ENCODE results near the gene ARMC9.

The ARMC9 gene

DNA sequence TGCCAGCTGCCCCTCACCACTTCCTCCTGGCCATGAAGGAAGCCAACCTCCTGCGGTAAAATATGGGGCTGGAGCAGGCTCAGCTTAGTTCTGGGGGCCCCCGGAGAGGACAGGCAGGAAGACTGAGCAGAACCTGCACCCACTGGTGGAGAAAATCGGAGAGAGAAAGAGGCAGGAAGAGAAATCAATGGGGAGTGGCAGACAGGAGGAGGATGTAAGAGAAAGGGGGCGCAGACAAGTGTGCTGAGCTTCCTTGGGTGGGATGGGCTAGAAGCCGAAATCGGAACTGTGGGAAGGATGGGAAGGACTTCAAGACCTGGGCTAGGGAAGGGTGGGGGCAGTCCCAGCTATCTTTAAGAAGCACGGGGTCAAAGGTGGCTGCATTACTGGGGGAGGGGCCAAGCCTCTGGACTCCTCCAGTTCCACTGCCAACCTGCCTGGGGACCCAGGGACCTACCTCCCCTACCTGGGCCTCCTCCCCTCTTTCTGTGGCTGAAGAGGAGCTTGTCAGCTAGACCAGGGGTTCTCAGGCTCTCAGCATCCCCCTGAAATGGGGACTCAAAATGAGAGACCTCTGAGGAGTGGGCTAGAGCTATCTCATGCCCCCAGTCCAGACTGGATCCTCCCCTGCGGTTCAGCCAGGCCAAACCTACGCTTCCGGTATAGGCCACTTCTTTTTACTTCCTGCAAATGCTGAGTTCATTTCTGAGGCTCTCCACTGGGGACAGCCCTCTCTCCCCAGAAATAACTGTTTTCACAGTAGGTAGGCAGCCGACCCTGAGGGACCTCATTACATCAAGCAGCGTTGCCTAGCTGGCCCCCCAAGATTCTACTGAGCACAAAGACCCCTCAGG lies 163.5 kb downstream of the ARMC9 start:
- Mint-ChIP-seq H3K27me3 (ENCODE audit: low read depth) (no peaks in the 10 kb centered on the region), H3K4me3 (no peak overlapping the region), H3K36me3 (ENCODE audit: low read depth) (no peaks in the 10 kb centered on the region), H3K9me3 (no peaks in the 10 kb centered on the region), H3K4me1 (ENCODE audit: low read depth) (peaks cover 10% of the 10 kb centered on the region), H3K27ac (peak overlapping the region; percentile 62)

DNA sequence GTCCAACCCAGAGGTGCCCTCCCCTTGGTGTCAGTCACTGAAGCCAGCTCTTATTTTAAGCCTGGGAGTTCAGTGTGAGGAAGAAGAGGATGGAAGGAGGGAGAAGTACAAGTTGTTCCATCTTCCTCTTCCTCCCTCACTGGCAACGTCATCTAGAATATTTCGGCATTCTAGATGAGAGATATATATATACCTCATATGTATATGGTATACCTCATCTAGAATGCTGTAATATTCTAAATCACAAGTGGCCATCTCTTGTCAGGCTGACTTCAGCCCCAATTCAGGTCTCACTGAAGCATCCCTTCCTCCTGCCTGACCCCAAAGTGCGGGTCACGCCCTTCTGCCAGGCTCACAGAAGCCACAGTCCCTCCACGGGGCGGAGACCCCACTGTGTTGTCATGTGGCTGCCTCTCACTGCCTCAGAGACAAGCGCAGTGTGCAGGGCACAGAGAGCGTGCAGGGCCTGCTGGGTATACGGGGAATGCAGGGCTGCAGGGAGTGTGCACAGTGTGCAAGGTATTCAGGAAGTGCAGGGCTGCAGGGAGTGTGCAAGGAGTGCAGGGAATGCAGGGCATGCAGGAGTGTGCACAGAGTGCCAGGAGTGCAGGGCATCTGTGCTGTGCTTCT lies 164.2 kb downstream of the ARMC9 start:
- H3K4me1 Mint-ChIP-seq (ENCODE audit: low read depth): peaks cover 10% of the 10 kb centered on the region
- H3K4me3 Mint-ChIP-seq: no peak overlapping the region
- no peaks in the 10 kb centered on the region for H3K27me3 Mint-ChIP-seq (ENCODE audit: low read depth)
- no peaks in the 10 kb centered on the region for H3K36me3 Mint-ChIP-seq (ENCODE audit: low read depth)
- H3K27ac Mint-ChIP-seq: no peak overlapping the region
- H3K9me3 Mint-ChIP-seq: no peaks in the 10 kb centered on the region

DNA sequence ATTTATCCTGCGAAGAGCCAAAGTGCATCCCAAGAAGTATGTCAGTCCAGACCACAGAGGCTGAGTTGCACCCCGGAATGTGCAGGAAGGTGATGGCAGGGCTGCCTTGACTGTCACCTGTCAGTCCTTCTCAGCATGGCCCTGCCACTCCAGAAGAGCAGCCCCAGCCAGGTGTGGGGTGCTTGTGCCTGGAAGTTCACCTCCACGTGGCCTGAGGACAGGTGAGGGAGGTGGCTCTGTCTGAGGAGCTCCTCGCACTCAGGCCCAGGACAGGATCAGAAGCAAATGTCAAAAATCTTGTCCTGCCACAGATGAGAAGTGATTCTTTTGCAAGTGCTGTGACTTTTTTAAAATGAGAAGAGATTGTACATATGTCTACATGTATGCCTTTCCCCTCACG lies 165.6 kb downstream of the ARMC9 start:
- no peaks in the 10 kb centered on the region for H3K27me3 Mint-ChIP-seq (ENCODE audit: low read depth)
- no peak overlapping the region for H3K27ac Mint-ChIP-seq
- H3K4me1 Mint-ChIP-seq (ENCODE audit: low read depth): peaks cover 10% of the 10 kb centered on the region
- no peaks in the 10 kb centered on the region for H3K9me3 Mint-ChIP-seq
- no peak overlapping the region for H3K4me3 Mint-ChIP-seq
- no peaks in the 10 kb centered on the region for H3K36me3 Mint-ChIP-seq (ENCODE audit: low read depth)

DNA sequence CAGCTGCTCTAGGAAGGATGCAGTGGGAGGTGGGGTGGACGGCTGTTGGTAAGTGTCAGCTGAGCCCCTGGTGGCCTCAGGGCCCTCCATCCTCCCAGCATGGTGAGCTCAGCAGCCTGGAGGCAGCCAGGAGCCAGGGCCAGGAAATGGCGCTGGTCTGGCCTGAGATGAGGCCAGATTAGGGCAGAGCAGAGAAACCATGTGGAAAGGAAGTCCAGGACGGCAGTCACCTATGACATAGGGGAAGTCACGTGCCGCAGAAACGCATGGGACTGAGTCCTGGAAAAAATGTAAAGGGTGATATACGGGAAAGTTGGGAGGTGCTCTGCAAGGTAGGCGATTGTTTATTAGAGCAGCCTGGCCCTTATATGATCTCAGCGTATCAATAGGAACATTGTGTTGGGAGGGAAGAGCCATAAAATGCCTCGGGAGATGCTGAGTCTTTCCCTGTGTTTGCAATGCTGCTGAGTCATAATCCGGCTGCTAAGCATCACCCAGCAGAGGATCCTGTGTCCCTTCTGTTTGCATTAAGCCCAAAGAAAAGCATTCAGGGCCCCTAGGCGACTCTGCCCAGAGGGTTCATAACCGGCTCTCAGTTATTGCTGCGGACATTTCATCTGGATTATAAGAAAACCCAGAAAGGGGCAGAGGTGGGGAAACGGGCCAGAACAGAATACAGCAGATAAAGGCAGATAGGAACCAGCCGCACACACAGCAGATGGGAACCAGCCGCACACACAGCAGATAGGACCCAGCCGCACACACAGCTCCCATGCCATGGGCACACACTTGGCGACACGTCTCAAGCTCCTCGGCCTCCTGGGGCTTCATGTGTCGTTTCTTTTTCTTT lies 166.8 kb downstream of the ARMC9 start:
- no peaks in the 10 kb centered on the region for H3K9me3 Mint-ChIP-seq
- no peaks in the 10 kb centered on the region for H3K36me3 Mint-ChIP-seq (ENCODE audit: low read depth)
- no peak overlapping the region for H3K27ac Mint-ChIP-seq
- peaks cover 10% of the 10 kb centered on the region for H3K4me1 Mint-ChIP-seq (ENCODE audit: low read depth)
- H3K27me3 Mint-ChIP-seq (ENCODE audit: low read depth): no peaks in the 10 kb centered on the region
- no peak overlapping the region for H3K4me3 Mint-ChIP-seq

DNA sequence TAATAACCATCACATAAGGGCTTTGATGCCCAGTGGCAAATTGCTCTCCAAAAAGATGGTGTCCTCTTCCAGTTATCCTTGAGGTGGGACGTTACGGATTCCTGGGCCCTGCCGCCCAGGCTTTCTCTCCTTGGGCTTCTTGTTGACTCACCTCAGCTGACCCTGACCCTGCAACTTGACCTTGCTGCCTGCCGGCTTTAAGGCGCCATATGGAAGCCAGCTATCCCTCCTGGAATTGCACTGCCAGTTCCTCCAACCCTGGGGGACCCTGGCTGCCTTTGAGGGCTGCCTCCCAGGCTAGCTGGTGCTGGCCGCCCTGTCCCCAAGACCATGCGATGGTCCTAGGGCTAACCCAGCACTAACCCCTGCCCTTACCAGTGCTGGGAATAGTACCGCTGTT lies 168.7 kb downstream of the ARMC9 start:
- peaks cover 3% of the 10 kb centered on the region for H3K4me1 Mint-ChIP-seq (ENCODE audit: low read depth)
- no peak overlapping the region for H3K27ac Mint-ChIP-seq
- no peak overlapping the region for H3K4me3 Mint-ChIP-seq
- H3K9me3 Mint-ChIP-seq: no peaks in the 10 kb centered on the region
- no peaks in the 10 kb centered on the region for H3K36me3 Mint-ChIP-seq (ENCODE audit: low read depth)
- no peaks in the 10 kb centered on the region for H3K27me3 Mint-ChIP-seq (ENCODE audit: low read depth)

DNA sequence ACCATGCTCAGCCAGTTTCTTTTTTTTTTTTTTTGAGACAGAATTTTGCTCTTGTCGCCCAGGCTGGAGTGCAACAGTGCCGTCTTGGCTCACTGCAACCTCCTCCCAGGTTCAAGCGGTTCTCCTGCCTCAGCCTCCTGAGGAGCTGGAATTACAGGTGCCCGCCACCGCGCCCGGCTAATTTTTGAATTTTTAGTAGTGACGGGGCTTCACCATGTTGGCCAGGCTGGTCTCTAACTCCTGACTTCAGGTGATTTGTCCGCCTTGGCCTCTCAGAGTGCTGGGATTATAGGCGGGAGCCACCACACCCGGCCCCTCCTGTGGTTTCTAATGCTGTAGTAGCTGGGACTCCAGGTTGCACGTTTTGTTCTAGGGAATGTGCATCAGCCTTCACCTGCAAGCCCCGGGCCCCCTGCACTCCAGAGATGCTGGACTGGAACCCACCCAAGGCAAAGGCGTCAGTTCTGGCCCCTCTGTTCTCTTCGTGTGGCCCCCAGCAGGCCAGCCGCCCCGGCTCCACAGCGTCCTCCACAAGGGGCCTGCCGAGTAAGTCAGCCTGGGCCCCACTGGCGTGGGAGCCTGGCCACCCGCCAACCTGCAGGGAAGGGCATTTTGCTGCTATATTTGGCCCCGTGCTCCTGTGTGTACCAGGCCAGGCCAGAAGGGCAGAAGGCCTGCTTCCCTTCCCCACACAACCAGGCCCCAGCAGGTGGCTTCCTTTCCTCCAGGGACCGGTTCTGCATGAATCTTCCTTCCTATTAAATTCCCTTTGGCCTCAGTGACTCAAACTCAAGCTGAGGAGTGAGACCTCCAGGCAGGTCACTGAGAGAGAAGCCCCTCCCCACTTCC lies 171.4 kb downstream of the ARMC9 start:
- Mint-ChIP-seq H3K36me3 (ENCODE audit: low read depth) (no peaks in the 10 kb centered on the region), H3K27me3 (ENCODE audit: low read depth) (no peaks in the 10 kb centered on the region), H3K9me3 (no peaks in the 10 kb centered on the region), H3K4me1 (ENCODE audit: low read depth) (no peaks in the 10 kb centered on the region), H3K4me3 (no peak overlapping the region), H3K27ac (no peak overlapping the region)

DNA sequence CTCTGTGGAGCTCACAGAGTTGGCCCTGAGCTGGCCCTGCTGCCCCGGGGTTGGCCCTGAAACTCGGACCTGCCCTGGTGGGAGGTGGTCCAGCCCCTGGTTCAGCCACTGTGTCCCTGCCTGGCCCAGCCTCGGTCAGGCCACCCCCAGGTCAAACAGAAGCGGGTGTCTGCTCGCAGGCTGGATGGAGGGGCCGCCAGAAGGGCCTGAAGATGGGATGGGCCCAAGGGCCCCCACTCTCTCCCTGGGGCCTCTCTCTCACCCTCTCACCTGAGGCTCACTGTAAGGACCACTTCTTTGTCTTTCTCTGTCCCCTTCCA lies 172.0 kb downstream of the ARMC9 start:
- no peak overlapping the region for H3K4me3 Mint-ChIP-seq
- H3K36me3 Mint-ChIP-seq (ENCODE audit: low read depth): no peaks in the 10 kb centered on the region
- no peak overlapping the region for H3K27ac Mint-ChIP-seq
- H3K4me1 Mint-ChIP-seq (ENCODE audit: low read depth): no peaks in the 10 kb centered on the region
- no peaks in the 10 kb centered on the region for H3K9me3 Mint-ChIP-seq
- no peaks in the 10 kb centered on the region for H3K27me3 Mint-ChIP-seq (ENCODE audit: low read depth)

DNA sequence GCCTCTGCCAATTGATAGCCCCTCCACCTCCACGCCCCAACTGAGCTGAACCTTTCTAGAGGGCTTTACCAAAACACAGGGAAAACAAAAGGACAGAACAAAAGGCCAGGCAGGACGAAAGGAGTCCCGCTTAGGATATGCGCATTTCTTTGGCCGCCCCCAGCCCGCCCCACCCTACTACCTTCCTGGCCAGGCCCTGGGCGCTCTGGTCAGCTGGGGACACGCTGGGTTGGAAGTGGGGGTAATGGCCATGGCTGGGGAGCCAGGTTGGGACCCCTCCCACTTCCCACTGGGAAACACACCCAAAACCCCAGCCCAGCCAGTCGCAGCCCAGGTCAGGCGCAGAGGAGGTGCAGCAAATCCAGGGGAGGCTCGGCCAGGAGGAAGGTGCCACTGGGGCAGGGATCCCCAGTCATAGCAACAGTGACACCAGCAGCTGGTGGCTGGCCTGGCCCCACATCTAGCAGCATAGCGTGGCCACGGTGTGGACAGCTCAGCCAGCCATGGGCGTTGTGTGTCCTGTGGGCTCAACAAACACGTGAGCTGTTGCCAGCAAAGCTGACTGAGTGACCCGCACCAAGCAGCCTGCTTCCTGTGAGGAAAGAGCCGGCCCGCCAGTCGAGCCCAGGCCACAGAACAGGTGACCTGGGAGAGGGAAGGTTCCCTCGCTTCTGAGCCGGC lies 172.5 kb downstream of the ARMC9 start:
- Mint-ChIP-seq H3K4me1 (ENCODE audit: low read depth) (no peaks in the 10 kb centered on the region), H3K9me3 (no peaks in the 10 kb centered on the region), H3K4me3 (no peak overlapping the region), H3K36me3 (ENCODE audit: low read depth) (no peaks in the 10 kb centered on the region), H3K27me3 (ENCODE audit: low read depth) (no peaks in the 10 kb centered on the region), H3K27ac (no peak overlapping the region)

DNA sequence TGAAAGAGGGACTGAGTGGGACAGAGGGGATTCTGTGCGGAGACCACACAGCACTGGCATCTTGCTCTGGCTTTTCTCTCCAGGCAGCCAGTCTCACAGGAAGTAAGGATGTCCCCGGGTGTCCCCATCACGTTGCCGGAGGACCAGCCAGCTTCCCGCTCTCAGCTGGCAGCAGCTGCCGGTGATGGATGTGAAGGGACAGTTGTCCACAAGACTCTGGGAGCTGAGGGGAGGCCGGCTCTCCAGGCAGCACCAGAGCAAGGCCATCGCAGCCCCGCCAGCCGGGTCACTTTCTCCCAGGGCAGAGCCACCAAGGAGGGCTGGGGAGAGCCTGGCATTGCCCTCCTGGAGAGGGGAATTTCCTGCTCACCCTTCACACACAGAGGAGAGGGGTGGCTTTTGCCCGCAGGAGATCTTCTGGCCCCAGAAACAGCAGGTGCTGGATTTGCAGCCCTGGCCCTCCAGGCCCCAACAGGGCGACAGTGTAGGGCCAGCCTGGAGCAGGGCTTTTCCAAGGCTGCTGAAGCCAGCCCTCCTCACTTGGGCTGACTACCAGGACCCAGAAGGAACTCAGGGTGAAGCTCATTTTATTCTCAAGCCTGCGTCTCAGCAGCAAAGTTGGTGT lies 173.1 kb downstream of the ARMC9 start:
- no peak overlapping the region for H3K27ac Mint-ChIP-seq
- H3K4me3 Mint-ChIP-seq: no peak overlapping the region
- no peaks in the 10 kb centered on the region for H3K4me1 Mint-ChIP-seq (ENCODE audit: low read depth)
- H3K36me3 Mint-ChIP-seq (ENCODE audit: low read depth): no peaks in the 10 kb centered on the region
- no peaks in the 10 kb centered on the region for H3K27me3 Mint-ChIP-seq (ENCODE audit: low read depth)
- H3K9me3 Mint-ChIP-seq: no peaks in the 10 kb centered on the region

DNA sequence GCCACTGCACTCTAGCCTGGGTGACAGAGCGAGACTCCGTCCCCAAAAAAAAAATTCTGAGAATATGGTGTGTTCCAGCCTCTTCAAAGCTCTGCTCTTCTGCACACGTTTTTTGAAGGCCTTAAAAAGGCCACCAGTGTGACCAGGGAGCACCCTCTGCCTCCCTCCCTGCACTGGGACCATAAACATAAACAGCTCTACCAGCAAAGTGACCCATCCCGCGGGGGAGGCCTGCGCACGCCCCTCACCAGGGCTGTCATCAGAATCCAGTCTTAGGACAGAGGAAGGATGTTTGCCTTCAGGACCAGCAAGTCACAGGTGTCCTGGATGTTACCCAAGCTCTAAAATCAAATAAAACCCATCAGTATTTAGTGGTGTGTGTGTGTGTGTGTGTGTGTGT lies 173.9 kb downstream of the ARMC9 start:
- Mint-ChIP-seq H3K27me3 (ENCODE audit: low read depth) (no peaks in the 10 kb centered on the region), H3K36me3 (ENCODE audit: low read depth) (no peaks in the 10 kb centered on the region), H3K27ac (no peak overlapping the region), H3K9me3 (no peaks in the 10 kb centered on the region), H3K4me1 (ENCODE audit: low read depth) (no peaks in the 10 kb centered on the region), H3K4me3 (no peak overlapping the region)

DNA sequence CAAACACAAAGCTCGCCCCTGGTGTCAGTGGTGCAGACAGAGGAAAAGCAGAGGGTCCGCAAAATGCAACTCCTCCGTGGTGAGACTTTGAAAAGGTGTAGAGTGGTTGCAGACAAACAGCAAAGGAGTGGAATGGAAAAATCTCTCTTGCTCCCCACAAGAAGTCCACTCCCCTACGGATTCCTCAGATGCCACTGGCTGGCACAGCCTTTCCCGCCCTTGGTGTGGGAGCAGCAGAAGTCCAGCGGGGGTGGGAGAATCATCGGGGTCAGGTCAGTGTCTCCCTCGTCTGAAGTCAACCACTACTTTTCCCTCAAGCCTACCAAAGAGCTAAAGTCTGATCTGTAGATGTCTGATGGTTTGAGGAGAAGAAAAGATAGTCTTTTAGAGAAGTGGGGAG lies 174.8 kb downstream of the ARMC9 start:
- H3K36me3 Mint-ChIP-seq (ENCODE audit: low read depth): no peaks in the 10 kb centered on the region
- H3K4me1 Mint-ChIP-seq (ENCODE audit: low read depth): no peaks in the 10 kb centered on the region
- H3K27me3 Mint-ChIP-seq (ENCODE audit: low read depth): no peaks in the 10 kb centered on the region
- no peak overlapping the region for H3K4me3 Mint-ChIP-seq
- no peak overlapping the region for H3K27ac Mint-ChIP-seq
- H3K9me3 Mint-ChIP-seq: no peaks in the 10 kb centered on the region

DNA sequence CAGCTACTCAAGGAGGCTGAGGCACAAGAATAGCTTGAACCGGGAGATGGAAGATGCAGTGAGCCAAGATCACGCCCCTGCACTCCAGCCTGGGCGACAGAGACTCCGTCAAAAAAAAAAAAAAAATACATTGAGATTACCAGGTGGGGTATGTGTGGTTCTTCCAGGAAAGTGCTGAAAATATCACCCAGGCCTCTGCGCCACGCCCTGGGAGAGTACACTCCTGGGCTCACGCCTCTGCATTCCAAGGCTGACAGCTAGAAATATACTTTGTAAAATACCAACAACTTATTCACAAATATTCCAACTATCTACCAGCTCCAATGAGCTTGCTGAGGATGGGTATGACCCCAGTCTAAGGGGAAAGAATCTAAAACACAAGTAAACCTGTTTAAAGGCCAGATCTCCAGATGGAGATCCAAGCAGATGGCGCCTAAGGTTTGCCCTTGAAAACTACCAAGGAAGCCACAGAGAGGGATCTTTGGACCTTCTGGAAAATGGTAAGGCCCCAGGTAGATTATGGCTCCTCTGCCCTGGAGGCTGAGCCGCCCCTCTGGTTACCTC lies 175.4 kb downstream of the ARMC9 start:
- Mint-ChIP-seq H3K9me3 (no peaks in the 10 kb centered on the region), H3K4me1 (ENCODE audit: low read depth) (no peaks in the 10 kb centered on the region), H3K4me3 (no peak overlapping the region), H3K27me3 (ENCODE audit: low read depth) (no peaks in the 10 kb centered on the region), H3K27ac (no peak overlapping the region), H3K36me3 (ENCODE audit: low read depth) (no peaks in the 10 kb centered on the region)

DNA sequence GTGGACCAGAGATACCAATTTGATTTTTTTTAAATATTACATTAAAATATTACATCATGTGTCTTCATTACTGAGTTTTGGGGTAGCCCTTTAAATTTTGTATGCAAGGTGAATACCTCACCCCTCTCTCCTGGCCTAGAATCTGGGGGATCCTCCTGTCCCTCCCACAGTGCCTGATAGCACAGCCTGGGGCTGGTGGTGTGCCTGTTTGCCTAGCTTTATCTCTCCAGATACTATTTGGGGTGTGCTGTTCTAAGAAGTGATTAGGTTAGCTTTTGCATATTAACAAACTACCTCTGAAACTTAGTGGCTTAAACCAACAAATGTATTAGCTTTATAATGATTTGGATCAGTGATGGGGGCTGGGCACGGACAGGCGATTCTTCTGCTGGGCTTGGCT lies 176.3 kb downstream of the ARMC9 start:
- no peaks in the 10 kb centered on the region for H3K9me3 Mint-ChIP-seq
- no peaks in the 10 kb centered on the region for H3K27me3 Mint-ChIP-seq (ENCODE audit: low read depth)
- H3K4me1 Mint-ChIP-seq (ENCODE audit: low read depth): no peaks in the 10 kb centered on the region
- H3K4me3 Mint-ChIP-seq: no peak overlapping the region
- no peak overlapping the region for H3K27ac Mint-ChIP-seq
- no peaks in the 10 kb centered on the region for H3K36me3 Mint-ChIP-seq (ENCODE audit: low read depth)
